ENCODE data around the gene EIF6.
"Not testable (repeated sequence)": the region's sequence is repeated elsewhere in the genome, so short reads cannot be mapped to it uniquely, and the experiment has no call there.

EIF6 gene

DNA sequence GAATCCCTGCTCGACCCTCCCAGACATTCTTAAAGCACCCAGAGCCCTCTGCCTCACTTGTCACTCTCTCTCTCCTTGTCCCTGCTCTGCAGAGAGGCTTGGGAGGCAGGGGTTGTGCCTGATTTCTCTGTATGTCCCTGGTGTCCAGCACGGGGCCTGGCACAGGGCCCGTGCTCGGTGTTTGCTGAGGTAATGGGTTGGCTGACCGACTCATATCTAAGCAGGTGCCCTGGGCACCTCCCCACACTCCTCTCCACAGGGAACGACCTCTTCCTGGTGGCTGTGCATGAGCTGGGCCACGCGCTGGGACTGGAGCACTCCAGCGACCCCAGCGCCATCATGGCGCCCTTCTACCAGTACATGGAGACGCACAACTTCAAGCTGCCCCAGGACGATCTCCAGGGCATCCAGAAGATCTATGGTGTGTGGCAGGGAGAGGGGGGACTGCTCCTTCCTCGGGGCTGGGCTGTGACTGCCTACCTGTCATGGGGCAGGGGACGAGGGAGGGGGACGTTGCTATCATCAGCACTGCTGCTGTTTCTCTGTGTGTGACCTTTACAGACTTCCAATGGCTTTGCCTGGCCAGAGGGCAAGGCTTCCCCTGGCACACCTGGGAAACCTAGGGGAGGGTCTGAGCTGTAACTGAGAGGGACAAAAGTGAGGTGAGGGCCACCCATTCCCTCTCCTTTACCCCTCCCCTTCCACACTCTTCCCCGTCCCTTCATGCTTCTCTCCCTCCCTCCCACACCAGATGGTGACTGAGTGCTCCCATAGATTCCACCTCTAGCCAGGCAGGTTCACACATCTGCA, 20.8 kb downstream of the EIF6 start:
- no peak for FAIRE-seq

DNA sequence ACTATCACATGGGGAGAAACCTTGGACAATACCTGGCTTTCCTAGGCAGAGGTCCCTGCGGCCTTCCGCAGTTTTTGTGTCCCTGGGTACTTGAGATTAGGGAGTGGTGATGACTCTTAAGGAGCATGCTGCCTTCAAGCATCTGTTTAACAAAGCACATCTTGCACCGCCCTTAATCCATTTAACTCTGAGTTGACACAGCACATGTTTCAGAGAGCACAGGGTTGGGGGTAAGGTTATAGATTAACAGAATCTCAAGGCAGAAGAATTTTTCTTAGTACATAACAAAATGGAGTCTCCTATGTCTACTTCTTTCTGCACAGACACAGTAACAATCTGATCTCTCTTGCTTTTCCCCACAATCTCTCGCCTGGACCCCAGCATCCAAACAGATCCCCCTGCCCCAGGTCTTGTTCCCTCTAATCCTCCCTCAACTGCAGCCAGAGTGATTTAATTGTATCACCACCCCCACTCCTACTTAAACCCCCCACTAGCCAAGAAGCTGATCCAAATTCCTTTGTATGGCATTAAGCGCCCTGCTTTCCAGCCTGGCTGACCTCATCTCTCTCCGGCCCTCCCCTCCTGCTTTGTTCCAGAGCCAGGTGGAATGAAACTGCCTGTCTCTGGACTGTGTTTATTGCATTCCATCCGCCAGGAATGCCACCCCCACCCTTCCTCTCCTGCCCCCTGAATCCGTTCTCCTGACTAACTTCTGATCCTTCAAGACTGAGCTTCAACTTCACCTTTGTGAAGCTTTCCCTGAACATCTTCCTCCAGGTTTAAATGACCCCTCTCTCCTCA, 21.6 kb downstream of the EIF6 start:
- FAIRE-seq; DNase-seq (ENCODE audit: insufficient read length, low spot score): not testable (repeated sequence)

More for the DNA sequence above, 20.8 kb downstream of the EIF6 start:
- no peak for DNase-seq (ENCODE audit: insufficient read length, low spot score)

DNA sequence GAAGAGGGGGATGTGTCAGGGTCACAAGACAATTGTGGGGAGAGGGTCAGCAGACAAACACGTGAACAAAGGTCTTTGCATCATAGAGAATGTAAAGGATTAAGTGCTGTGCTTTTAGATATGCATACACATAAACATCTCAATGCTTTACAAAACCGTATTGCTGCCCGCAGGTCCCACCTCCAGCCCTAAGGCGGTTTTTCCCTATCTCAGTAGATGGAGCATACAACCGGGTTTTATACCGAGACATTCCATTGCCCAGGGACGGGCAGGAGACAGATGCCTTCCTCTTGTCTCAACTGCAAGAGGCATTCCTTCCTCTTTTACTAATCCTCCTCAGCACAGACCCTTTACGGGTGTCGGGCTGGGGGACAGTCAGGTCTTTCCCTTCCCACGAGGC, 22.3 kb downstream of the EIF6 start:
- DNase-seq (ENCODE audit: insufficient read length, low spot score); FAIRE-seq: not testable (repeated sequence)

DNA sequence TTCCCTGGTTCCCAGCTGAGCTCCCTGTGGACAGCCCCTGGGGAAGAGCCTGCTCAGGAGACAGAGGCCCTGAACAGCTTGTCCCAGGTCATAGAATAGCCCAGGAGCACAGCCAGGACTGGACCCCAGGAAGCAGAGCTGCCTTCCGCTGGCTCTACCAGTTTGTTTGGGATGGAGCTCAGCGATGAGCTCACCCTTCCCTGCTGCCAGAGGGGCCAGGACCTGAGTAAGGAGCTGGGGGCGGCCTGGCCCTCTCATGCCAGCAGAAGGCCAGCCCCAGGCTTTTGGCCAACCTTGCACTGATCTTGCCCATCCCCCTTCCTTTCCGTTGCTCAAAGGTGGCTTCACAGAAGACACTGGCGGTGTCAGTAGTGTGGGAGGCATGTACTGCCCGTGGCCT, 24.1 kb downstream of the EIF6 start:
- FAIRE-seq (no peak), DNase-seq (ENCODE audit: insufficient read length, low spot score) (no peak)

DNA sequence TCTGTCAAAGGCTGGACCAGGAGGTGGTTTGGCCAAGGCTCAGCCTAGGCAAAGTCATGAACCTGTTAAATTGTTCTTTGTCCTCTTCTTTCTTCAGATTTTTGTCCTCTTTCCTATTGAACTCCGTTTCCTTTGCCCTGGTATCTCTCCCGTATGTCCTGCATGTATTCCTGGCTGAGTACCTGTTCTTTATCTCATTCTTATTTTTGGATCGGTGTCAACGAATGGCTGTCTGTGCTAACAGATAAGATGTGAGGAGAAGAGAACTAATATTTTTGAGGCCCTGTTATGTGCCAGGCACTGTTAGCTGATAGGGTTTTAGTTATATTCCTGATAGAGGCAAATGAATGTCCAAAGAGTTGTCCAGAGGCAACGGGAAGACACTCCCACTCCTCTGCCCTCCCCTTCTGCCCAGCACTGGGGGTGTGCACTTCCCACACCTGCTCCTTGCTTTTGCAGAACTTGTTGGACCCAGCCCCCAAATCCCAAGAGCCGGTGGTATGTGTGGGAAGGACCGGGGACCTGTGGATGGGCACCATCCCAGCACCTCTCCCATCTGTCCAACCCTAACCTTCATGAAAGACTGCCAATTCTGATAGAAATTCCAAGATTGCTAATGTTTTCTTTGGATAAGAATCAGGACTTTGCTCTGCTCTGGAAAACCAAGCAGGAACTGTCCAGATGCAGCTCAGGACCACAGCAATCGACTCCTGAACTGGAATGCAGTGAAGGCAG, 27.2 kb downstream of the EIF6 start:
- DNase-seq (ENCODE audit: insufficient read length, low spot score) (no peak), FAIRE-seq (no peak)

DNA sequence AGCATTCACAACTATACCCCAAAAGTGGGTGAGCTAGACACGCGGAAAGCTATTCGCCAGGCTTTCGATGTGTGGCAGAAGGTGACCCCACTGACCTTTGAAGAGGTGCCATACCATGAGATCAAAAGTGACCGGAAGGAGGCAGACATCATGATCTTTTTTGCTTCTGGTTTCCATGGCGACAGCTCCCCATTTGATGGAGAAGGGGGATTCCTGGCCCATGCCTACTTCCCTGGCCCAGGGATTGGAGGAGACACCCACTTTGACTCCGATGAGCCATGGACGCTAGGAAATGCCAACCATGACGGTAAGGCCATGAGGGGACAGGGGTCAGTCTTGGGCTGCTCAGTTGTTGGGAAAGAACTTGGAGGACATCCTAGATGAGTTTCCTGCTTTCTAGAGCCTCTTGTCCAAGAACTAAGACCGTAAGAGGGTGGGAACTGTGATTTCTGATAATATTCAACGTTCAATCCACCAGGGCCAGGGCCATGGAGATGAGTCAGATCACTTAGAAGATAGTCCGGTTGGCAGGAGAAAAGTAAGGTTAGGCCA, 30.0 kb downstream of the EIF6 start:
- no peak for FAIRE-seq
- DNase-seq (ENCODE audit: insufficient read length, low spot score): no peak

DNA sequence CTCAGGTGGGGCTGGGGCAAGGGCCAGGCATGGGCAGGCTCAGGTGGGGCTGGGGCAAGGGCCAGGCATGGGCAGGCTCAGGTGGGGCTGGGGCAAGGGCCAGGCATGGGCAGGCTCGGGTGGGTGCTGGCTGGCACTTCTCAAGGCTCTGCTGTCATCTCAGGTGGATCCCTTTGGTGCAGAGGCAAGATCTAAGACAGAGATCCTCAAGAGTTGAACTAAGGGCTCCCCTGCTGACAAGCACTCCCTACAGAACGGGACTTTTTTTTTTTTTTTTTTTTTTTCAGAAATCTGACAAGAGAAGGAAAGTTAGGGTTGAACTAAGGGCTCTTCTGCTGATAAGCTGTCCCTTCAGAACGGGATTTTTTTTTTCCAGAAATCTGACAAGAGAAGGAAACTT, 31.6 kb downstream of the EIF6 start:
- DNase-seq (ENCODE audit: insufficient read length, low spot score) (no peak), FAIRE-seq (no peak)

DNA sequence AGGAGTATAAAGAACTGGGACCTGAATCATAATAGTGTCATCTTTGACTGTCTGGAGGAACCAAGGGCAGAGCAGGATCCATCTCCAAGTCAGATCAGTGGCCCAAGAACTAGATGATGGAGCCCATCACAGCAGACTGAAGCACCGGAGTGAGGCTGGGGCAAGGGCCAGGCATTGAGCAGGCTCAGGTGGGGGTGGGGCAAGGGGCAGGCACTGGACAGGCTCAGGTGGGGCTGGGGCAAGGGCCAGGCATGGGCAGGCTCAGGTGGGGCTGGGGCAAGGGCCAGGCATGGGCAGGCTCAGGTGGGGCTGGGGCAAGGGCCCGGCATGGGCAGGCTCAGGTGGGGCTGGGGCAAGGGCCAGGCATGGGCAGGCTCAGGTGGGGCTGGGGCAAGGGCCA, 32.0 kb downstream of the EIF6 start:
- not testable (repeated sequence) for DNase-seq (ENCODE audit: insufficient read length, low spot score); FAIRE-seq

DNA sequence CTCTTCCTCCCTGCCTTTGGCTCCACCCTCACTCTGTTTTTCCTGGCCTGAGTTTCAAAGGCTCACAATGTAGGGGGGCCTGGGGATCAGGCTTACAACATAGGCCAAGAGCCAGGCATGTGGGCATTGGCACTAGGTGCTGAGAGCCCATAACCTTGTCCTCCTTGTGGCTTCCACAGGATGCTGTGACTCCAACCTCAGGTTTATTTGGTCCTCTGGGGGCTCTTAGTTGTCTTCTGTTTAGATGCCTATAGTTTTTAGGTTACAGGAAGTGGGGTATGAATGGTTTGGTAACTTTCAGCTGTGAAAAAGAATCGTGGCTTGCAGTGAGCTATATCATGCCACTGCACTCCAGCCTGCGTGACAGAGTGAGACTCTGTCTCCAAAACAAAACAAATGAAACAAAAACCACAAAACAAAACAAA, 32.5 kb downstream of the EIF6 start:
- DNase-seq (ENCODE audit: insufficient read length, low spot score): no peak
- peak; percentile 21 for FAIRE-seq

DNA sequence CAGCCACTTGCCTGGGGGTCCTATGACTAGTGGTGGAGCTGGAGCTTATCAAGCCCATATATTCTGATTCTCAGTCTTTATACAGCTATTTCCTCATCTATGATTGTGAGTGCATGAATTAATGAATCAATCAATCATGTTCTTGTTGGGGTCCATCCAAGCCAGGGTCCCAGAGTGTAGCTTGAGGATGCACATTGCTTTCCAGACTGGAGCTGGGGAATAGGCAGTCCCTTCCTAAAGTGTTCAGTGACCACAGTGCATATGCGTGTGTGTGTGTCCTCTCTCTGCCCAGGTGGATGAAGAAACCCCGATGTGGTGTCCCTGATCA, 33.0 kb downstream of the EIF6 start:
- FAIRE-seq (no peak), DNase-seq (ENCODE audit: insufficient read length, low spot score) (no peak)

DNA sequence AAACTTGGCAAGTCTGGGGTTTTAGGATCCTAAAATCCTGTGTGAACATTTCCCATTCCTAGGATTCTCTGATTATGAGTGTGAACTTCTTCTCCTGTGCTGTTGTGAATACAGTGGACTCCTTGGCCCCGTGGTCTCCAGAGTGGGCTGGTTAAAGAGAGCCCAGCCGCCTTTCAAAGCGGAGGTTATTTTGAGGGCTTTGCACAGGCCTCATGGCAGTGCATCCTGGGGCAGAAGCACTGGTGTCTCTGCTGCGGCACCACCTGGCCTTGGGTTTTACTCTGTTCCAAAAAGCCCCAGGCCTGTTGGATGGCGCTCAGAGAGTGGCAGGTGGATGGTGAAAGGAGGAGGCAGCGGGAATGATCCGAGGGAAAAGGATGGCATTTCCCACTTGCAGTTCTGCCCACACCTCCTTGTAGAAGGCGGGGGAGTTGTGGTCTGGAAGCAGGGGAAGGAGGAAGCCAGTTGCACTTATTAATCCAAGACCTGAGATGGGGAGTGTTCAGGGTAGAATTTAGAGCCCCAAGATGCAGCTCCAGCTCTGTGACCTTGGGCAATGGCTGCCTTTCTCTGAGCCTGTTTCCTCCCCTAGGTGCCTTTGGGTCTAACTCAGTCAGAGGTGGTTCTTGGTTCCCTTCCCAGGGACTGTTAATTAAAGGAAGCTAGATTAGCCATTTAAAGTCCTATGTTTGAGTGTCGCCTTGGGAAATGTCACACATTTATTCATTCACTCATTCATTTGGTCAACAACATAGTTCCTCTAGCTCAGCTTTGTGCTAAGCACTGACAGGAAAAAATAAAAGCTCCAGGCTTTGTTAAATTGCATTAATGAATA, 35.7 kb downstream of the EIF6 start:
- FAIRE-seq: no peak

DNA sequence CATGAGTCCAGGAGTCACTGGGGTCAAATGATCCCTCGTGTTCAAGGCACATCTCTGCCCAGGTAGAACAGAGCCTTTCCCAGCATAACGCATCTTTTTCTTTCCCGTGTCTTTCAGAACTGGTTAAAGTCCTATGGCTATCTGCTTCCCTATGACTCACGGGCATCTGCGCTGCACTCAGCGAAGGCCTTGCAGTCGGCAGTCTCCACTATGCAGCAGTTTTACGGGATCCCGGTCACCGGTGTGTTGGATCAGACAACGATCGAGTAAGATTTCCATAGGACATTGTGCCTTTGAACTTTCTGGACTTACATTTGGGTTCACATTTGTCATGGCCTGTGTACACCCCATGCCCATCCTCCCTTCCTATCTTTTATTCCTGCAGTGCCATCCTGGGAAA, 37.8 kb downstream of the EIF6 start:
- FAIRE-seq (no peak), DNase-seq (ENCODE audit: insufficient read length, low spot score) (no peak)

More for the DNA sequence above, 35.7 kb downstream of the EIF6 start:
- DNase-seq (ENCODE audit: insufficient read length, low spot score): no peak

DNA sequence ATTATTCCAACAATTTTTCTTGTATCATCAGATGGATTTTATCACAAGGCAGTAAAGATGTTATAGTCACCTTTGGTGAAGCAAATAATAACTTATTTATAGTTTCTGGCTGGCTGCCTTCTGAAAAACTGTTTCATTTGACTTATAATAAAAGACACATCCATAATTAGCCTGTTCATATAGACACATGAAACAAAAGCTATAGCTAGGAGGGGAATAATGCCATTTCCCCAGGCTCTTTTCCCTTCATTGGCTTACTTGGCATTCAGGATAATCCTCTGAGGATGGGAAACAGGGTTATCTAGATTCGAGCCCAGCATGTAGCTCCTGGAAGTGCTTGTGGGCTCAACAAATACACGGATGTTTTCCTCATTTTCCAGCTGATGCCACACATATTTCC, 40.6 kb downstream of the EIF6 start:
- no peak for DNase-seq (ENCODE audit: insufficient read length, low spot score)
- no peak for FAIRE-seq

DNA sequence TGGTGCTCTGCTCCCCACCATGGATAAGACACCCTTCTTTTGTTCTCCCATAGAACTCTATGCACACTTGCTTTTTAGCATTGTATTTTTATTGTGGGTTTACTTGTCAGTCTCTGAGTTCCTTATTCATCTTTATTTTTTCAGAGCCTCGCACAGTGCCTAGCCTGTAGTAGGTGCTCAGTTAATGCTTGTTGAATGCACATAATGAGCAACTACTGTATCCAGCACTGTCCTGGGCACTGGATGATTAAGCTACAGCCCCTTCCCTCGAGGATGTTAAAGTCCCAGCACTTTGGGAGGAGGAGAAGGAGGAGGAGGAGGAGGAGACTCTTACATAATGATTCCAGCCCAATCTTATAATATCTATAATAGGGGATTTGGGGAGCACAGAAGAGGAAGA, 41.3 kb downstream of the EIF6 start:
- FAIRE-seq: no peak
- DNase-seq (ENCODE audit: insufficient read length, low spot score): no peak

DNA sequence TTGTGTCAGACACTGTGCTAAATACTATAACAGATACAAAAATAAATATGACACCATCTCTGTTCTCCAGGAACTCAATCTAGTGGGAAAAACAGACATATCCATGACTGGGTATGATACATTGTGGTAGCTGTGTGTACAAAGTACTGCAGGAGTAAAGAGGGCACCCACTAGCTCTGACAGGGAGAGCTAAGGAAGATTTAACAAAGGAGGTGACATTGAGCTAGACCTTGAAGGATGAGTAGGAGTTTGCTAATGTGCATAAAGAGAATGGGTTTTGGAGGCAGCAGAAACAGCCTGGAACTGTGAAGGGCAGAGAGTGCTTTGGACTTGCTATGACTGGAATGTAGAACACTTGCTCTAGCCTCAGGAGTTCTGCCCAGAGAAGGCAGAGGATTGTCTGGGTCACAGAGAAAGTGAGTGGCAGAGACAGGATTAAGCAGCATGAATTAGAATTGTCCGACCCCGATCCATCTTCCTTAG, 43.7 kb downstream of the EIF6 start:
- FAIRE-seq: no peak

DNA sequence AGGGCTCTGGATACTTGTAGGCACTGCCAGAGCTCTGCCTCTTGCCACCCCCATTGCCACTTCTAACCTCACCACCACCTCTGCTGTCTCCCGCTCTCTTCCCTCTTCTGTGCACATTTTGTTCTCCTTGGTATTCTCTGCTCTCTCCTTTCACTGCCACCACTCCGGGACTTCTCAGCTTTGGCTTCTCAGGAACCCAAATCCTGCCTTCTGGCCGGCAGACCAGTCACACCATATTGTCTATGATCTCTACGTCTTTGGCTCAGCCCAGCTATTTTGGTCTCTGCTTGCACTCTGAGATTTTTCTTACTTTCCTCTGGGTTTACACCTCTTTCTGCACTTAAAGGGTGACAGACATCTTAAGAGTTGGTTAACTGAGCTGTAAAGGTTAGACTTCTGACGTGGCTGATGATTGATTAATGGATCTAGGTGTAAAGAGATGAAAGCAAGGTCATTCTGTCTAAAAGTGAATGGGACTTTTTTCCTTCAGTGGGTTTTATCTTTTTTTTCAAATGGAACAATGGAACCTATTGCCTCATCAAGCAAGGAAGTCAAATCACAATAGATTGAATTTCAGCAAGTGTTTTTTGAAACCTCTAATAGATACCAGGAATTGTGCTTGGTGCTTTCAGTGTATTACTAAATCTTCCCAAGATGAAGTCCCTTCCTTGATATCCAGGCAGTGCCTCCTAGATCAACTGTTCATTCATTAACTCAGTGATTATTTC, 44.3 kb downstream of the EIF6 start:
- DNase-seq (ENCODE audit: insufficient read length, low spot score) (no peak), FAIRE-seq (no peak)

More for the DNA sequence above, 43.7 kb downstream of the EIF6 start:
- DNase-seq (ENCODE audit: insufficient read length, low spot score): no peak

DNA sequence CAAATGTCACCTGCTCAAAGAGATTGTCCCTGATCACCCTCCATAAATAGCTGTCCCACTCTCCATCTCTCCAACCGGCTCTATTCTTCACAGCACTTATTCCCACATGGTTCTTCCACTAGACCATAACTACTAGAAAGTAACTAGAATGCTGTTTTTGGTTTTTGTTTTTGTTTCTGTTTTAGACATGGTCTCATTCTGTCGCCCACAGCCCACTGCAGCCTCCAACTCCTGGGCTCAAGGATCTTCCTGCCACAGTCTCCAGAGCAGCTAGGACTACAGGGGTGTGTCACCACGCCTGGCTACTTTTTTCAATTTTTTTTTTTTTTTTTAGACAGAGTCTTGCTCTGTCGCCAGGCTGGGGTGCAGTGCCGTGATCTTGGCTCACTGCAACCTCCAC, 45.8 kb downstream of the EIF6 start:
- no peak for DNase-seq (ENCODE audit: insufficient read length, low spot score)
- no peak for FAIRE-seq

DNA sequence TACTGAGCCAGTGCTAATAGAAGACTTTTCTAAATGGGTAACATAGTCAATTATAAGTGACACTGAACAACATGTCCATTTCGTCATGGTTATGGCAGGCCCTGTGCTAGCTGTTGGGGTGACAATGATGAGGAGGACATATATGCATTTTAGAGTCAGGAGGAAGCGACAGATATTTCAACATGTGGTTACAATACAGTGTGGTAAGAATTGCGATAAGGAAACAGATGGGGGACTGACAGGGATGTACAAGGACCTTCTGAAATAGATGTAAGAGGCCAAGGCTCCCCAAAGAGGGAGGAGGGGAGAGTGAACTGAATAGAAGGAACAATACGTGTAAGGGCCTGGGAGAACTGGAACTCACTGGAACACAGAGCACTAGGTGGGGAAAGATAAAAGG, 46.4 kb downstream of the EIF6 start:
- FAIRE-seq: no peak
- no peak for DNase-seq (ENCODE audit: insufficient read length, low spot score)

DNA sequence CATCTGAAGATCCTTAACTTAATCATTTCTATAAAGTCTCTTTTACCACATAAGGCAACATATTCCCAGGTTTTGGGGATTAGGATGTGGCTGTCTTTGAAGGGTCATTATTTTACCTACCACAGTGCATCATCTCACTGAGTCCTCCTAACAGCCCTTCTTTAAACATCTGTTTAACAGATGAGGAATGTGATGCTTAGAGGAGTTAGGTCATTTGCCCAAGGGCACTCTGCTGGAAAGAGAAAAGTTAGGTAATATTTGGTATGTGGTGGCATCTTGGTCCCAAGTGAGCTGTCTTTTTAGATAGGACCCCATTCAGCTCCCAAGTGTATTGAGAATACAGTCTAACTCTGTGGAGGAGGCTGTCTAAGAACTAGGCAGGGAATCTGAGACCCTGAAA, 47.1 kb downstream of the EIF6 start:
- no peak for DNase-seq (ENCODE audit: insufficient read length, low spot score)
- FAIRE-seq: no peak

Measured in GM19239 (cell line).